ENCODE results near the gene NOM1.
"Not testable (repeated sequence)": the region's sequence is repeated elsewhere in the genome, so short reads cannot be mapped to it uniquely, and the experiment has no call there.

The NOM1 gene, protein sequence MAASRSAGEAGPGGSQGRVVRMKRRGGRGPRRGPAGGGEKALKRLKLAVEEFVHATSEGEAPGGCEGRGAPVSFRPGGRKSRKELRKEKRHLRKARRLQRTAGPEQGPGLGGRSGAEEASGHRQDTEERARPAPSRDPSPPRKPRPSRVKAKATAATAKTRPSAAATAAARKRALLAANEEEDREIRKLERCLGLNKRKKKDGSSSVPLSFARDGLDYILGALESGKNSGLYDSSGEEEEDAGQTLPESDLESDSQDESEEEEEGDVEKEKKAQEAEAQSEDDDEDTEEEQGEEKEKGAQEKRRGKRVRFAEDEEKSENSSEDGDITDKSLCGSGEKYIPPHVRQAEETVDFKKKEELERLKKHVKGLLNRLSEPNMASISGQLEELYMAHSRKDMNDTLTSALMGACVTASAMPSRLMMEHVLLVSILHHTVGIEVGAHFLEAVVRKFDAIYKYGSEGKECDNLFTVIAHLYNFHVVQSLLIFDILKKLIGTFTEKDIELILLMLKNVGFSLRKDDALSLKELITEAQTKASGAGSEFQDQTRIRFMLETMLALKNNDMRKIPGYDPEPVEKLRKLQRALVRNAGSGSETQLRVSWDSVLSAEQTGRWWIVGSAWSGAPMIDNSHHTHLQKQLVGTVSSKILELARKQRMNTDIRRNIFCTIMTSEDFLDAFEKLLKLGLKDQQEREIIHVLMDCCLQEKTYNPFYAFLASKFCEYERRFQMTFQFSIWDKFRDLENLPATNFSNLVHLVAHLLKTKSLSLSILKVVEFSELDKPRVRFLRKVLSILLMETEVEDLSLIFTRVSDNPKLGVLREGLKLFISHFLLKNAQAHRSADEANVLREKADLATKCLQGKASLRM

GRCh38 chr7:156949541-156950380 lies at the start of gene NOM1:
Gene NOM1, plus strand, starts transcription at chr7:156949712. Its CDS starts 26 bp downstream, at chr7:156949738.
- peak; percentile 74 for DNase-seq (ENCODE audit: low spot score)

GRCh38 chr7:156900093-156900492 lies 49.4 kb upstream of the NOM1 start:
- DNase-seq (ENCODE audit: low spot score) = not testable (repeated sequence)

- peak; percentile 91 for DNase-seq (ENCODE audit: low spot score)
These were observed 46.1 kb upstream of the NOM1 start for GRCh38 chr7:156903232-156903909.

- no peak for DNase-seq (ENCODE audit: low spot score)
These were observed 43.3 kb upstream of the NOM1 start for GRCh38 chr7:156906200-156906649.

DNA sequence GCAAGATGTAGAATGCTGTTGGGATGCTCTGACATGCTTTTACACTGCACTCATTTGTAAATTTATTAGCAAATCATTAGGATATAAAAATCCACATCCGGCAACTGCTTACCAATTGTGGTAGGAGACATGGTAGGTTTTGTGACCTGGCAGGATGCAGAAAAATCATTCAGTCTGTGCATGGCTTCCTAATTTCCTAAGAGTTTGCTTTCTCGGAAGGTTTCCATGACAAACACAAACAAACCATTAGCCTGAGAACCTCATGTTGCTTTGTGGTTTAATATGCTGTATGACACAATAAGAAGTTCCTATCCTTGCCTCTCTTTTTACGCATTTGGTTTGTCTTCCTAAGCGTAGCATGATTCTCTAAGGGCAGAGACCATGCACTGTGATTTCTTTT lies 41.9 kb upstream of the NOM1 start:
- DNase-seq (ENCODE audit: low spot score) = no peak

DNA sequence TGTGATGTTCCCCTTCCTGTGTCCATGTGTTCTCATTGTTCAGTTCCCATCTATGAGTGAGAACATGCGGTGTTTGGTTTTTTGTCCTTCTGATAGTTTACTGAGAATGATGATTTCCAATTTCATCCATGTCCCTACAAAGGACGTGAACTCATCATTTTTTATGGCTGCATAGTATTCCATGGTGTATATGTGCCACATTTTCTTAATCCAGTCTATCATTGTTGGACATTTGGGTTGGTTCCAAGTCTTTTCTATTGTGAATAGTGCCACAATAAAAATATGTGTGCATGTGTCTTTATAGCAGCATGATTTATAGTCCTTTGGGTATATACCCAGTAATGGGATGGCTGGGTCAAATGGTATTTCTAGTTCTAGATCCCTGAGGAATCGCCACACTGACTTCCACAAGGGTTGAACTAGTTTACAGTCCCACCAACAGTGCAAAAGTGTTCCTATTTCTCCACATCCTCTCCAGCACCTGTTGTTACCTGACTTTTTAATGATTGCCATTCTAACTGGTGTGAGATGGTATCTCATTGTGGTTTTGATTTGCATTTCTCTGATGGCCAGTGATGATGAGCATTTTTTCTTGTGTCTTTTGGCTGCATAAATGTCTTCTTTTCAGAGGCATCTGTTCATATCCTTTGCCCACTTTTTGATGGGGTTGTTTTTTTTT lies 39.8 kb upstream of the NOM1 start:
- not testable (repeated sequence) for DNase-seq (ENCODE audit: low spot score)

DNA sequence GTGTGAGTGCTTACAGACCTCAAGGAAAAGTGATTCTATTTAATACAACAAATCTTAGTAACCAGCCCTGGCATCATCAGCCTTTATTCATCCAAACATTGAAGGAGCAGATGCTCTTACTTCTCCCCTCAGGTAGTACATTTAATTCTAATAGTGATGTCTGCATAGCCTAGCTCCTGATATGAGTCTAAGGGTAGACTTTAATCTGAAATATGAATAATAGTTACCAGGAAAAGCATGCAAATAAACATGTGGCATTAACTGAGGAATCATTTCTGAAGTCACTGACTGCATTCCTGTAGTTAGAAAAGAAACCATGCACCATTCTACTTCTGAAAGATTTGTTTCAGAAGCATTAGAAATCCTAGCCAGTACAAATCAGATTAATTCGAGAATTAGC lies 30.9 kb upstream of the NOM1 start:
- DNase-seq (ENCODE audit: low spot score) = no peak

- no peak for DNase-seq (ENCODE audit: low spot score)
These were observed 30.3 kb upstream of the NOM1 start for GRCh38 chr7:156919132-156919713.

- no peak for DNase-seq (ENCODE audit: low spot score)
These were observed 29.4 kb upstream of the NOM1 start for GRCh38 chr7:156920076-156920475.

DNA sequence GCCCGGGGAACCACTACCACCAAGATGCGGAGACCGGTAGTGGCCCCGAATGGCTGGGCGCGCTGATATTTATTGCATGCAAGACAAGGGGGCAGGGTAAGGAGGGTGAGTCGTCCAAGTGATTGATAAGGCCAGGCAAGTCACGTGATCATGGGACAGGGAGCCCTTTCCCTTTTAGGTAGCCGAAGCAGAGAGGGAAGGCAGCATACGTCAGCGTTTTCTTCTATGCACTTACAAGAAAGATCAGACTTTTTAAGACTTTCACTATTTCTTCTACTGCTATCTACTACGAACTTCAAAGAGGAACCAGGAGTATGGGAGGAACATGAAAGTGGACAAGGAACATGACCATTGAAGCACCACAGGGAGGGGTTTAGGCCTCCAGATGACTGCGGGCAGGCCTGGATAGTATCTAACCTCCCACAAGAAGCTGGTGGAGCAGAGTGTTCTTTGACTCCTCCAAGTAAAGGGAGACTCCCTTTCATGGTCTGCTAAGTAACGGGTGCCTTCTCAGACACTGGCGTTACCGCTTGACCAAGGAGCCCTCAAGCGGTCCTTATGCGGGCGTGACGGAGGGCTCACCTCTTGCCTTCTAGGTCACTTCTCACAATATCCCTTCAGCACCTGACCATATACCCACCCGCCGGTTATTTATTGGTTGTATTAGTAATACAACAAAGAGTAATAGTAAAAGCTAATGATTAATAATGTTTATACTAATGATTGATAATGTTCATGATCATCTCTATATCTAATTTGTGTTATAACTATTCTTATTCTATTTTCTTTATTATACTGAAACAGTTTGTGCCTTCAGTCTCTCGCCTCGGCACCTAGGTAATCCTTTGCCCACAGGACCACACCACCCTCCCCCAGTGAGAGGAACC lies 28.8 kb upstream of the NOM1 start:
- not testable (repeated sequence) for DNase-seq (ENCODE audit: low spot score)

DNA sequence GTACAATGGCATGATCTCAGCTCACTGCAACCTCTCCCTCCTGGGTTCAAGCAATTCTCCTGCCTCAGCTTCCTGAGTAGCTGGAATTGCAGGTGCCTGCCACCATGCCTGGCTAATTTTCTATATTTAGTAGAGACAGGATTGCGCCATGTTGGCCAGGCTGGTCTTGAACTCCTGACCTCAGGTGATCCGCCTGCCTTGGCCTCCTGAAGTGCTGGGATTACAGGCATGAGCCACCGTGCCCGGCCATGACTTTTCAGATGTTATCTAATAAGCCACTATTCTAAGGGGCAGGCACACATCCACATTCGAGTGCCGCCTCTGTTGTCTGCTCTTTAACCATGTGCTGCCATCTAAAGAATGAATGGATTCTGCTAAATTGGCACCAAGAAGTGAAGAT lies 27.2 kb upstream of the NOM1 start:
- not testable (repeated sequence) for DNase-seq (ENCODE audit: low spot score)

- not testable (repeated sequence) for DNase-seq (ENCODE audit: low spot score)
These were observed 23.7 kb upstream of the NOM1 start for GRCh38 chr7:156925821-156926220.

GRCh38 chr7:156927571-156928405 lies 21.7 kb upstream of the NOM1 start:
- no peak for DNase-seq (ENCODE audit: low spot score)

- no peak for DNase-seq (ENCODE audit: low spot score)
These were observed 21.1 kb upstream of the NOM1 start for GRCh38 chr7:156928406-156928747.

DNA sequence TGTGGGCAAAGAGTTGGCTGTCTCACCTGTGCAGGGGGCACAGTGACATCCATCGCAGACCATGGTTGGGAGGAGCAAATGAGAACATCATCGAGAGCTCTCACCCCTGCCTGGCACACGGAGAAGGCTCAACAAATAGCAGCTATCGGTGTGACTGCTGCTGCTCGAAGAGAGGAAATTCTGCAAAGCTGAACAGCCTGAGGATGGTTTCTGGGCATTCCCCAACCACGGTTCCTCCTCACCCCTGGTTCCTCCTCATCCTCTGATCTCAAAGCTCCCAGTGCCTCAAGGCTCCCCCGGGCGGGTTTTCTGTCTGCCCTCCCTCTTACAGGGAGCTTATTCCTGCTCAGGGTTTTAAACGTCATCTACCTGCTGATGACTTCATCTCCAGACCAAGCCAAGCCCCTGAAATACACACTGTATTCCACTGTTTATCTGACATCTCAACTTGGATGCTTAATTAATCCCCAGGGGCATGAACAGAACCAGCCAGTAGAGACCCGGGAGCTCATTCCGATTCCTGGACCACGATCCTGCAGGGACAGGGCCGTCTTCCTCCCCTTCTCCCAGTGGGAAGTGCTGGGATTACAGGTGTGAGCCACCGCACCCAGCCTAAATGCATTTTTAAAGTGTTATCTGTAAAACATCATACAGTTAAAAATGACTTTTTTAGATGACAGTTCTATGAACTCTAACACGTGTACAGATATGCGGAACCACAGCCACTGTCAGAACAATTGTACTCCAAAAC lies 19.5 kb upstream of the NOM1 start:
- no peak for DNase-seq (ENCODE audit: low spot score)

GRCh38 chr7:156932006-156932405 lies 17.5 kb upstream of the NOM1 start:
- no peak for DNase-seq (ENCODE audit: low spot score)

- DNase-seq (ENCODE audit: low spot score) = no peak
These were observed 14.3 kb upstream of the NOM1 start for GRCh38 chr7:156935250-156935649.

GRCh38 chr7:156936766-156937165 lies 12.7 kb upstream of the NOM1 start:
- DNase-seq (ENCODE audit: low spot score) = not testable (repeated sequence)

Measured in SW480 (cell line).